GM12874 (cell line): Measurements from ENCODE around the gene DTNBP1.

ENCODE experiments used
- CTCF ChIP-seq: IDR thresholded peaks from 2 replicates; pipeline ENCODE4 v1.5.1; 2011; ENCODE audit warnings: low read depth, mild to moderate bottlenecking, control low read depth, low read length, moderate library complexity; ENCODE audit not compliant: insufficient read depth

The DTNBP1 gene

GRCh38 chr6:15662326-15663129 lies at the start of gene DTNBP1:
TSS of gene DTNBP1 (minus strand) at chr6:15663028. CDS start at chr6:15662869, 159 bp downstream.
- TF ChIP-seq CTCF, result no peak

- no peak for TF ChIP-seq CTCF
These were observed 46.9 kb upstream of the DTNBP1 start for GRCh38 chr6:15709651-15710269.

- TF ChIP-seq CTCF, result no peak
These were observed 45.4 kb upstream of the DTNBP1 start for GRCh38 chr6:15708231-15708630.

- TF ChIP-seq CTCF, result no peak
These were observed 43.2 kb upstream of the DTNBP1 start for GRCh38 chr6:15705981-15706380.

GRCh38 chr6:15698471-15698870 lies 35.6 kb upstream of the DTNBP1 start:
- no peak for TF ChIP-seq CTCF

- TF ChIP-seq CTCF, result no peak
These were observed 35.1 kb upstream of the DTNBP1 start for GRCh38 chr6:15697895-15698294.

- TF ChIP-seq CTCF, result peak; percentile 100
These were observed 28.5 kb upstream of the DTNBP1 start for GRCh38 chr6:15691250-15691869.
